Loucy (cell line): ENCODE data around the gene OIP5.

Source experiments
- CTCF ChIP-seq: fragments of 200-600 bp; sonication (generic); conservative IDR thresholded peaks from 2 replicates; pipeline ENCODE4 v1.5.1; 2014; ENCODE audit warnings: mild to moderate bottlenecking, antibody characterized with exemption, low read length
- EZH2phosphoT487 ChIP-seq: fragments of 200-600 bp; IDR thresholded peaks from 2 replicates; pipeline ENCODE4 v1.6.1; 2018; ENCODE audit warnings: antibody characterized with exemption, mild to moderate bottlenecking, moderate library complexity, borderline replicate concordance

DNA sequence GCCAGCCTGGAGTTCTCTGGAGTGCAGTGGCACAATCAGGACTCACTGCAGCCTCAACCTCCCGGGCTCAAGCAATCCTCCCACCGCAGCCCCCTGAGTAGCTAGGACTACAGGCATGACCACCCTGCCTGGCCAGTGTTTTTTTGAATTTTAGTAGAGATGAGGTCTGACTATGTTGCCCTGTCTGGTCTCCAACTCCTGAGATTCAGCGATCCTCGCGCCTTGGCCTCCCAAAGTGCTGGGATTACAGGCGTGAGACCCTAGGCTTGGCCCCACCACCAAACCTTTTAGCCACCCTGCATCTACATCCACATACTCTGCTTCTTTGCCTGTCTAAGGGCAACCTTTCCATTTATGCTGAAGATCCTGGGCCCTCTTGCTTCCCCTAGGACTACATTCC lies 4.7 kb upstream of the OIP5 start:
- TF ChIP-seq CTCF (no peak), EZH2phosphoT487 (no peak)
